Posterior cingulate gyrus (tissue), 11 donors: ENCODE measurements around the gene ATG13.
"Not testable (repeated sequence)": the region's sequence is repeated elsewhere in the genome, so short reads cannot be mapped to it uniquely, and the experiment has no call there.

Source experiments
- DNase-seq, 10 donors: peaks; one replicate each; pipeline versions ENCODE4 v3.0.0 to v3.0.0-alpha.2; 2020 to 2021; ENCODE audit warnings: mixed read lengths in 3 of 10
- intact Hi-C: fragments of 100-400 bp; cut with DNase I; formaldehyde crosslinking; loops from one replicate; pipeline ENCODE4 v1.15.1; 2023

ATG13 gene

GRCh38 chr11:46686886-46687795 is 69.8 kb downstream of the ATG13 start:
- DNase-seq, result peak in 4 of 10 donors; percentile 27 to 69 (median 48)
- intact Hi-C loops, result no loop called here

- DNase-seq, result peak in 1 of 10 donors; percentile 5
- intact Hi-C loops, result no loop called here
These were observed 73.3 kb downstream of the ATG13 start for GRCh38 chr11:46690702-46691101.

GRCh38 chr11:46692450-46692849 is 75.1 kb downstream of the ATG13 start:
- peak in 1 of 10 donors; percentile 8 for DNase-seq
- intact Hi-C loops, result no loop called here

- peak in 1 of 10 donors; percentile 15 for DNase-seq
- intact Hi-C loops, result no loop called here
These were observed 76.3 kb downstream of the ATG13 start for GRCh38 chr11:46693597-46694012.

- intact Hi-C loops, result no loop called here
- DNase-seq, result peak in 1 of 10 donors; percentile 31
These were observed 76.7 kb downstream of the ATG13 start for GRCh38 chr11:46694072-46694471.

- no peak for DNase-seq
- intact Hi-C loops, result no loop called here
These were observed 77.3 kb downstream of the ATG13 start for GRCh38 chr11:46694607-46695006.

GRCh38 chr11:46695345-46696211 is 78.2 kb downstream of the ATG13 start:
- intact Hi-C loops, result loop anchor here (1.0 kb wide), 1 partner anchor 46 kb away; no protein-coding TSS in a partner anchor
- DNase-seq, result no peak

GRCh38 chr11:46696212-46696558 is 78.8 kb downstream of the ATG13 start:
- intact Hi-C loops, result loop anchor here (1.0 kb wide), 1 partner anchor 47 kb away; no protein-coding TSS in a partner anchor
- DNase-seq, result peak; percentile 88 to 99 (median 96)

- intact Hi-C loops, result no loop called here
- DNase-seq, result peak in 8 of 10 donors; percentile 41 to 93 (median 67)
These were observed 80.0 kb downstream of the ATG13 start for GRCh38 chr11:46697303-46697702.

GRCh38 chr11:46697723-46698122 is 80.4 kb downstream of the ATG13 start:
- no peak for DNase-seq
- intact Hi-C loops, result no loop called here

GRCh38 chr11:46698597-46698996 is 81.2 kb downstream of the ATG13 start:
- intact Hi-C loops, result no loop called here
- no peak for DNase-seq

- intact Hi-C loops, result no loop called here
These were observed 83.1 kb downstream of the ATG13 start, which contains the start of the genes ARHGAP1 and ZNF408 for GRCh38 chr11:46700241-46701077. Gene ARHGAP1, minus strand, starts transcription at chr11:46700619. Its CDS starts 4,512 bp downstream, at chr11:46696107. Gene ZNF408, plus strand, starts transcription at chr11:46701031. Its CDS starts 17 bp downstream, at chr11:46701048.

GRCh38 chr11:46701078-46701654 is 83.8 kb downstream of the ATG13 start:
- DNase-seq, result no peak
- intact Hi-C loops, result no loop called here

More at GRCh38 chr11:46700241-46701077, 83.1 kb downstream of the ATG13 start, which contains the start of the genes ARHGAP1 and ZNF408:
- DNase-seq, result peak; percentile 97 to 100 (median 99)

- intact Hi-C loops, result no loop called here
- no peak for DNase-seq
These were observed 87.8 kb downstream of the ATG13 start for GRCh38 chr11:46705070-46705688.

GRCh38 chr11:46706886-46707285 is 89.5 kb downstream of the ATG13 start:
- DNase-seq, result no peak
- intact Hi-C loops, result no loop called here

GRCh38 chr11:46709351-46709750 is 92.0 kb downstream of the ATG13 start:
- DNase-seq, intact Hi-C loops: not testable (repeated sequence)

GRCh38 chr11:46710821-46711269 is 93.5 kb downstream of the ATG13 start:
- intact Hi-C loops, result no loop called here

GRCh38 chr11:46711303-46711702 is 94.0 kb downstream of the ATG13 start:
- intact Hi-C loops, result no loop called here
- no peak for DNase-seq

More at GRCh38 chr11:46710821-46711269, 93.5 kb downstream of the ATG13 start:
- peak in 4 of 10 donors; percentile 33 to 83 (median 46) for DNase-seq
